ENCODE data around the gene MYBBP1A. TPM values are rescaled to one million over a fixed set of nuclear protein-coding genes. Genes with fewer than 3 reads are reported as not detected.

The MYBBP1A gene
- total RNA-seq, 2 donors from 2014 or later, result 21.4 to 58.7 TPM

- no peak for DNase-seq
- Histone ChIP-seq H3K9ac (ENCODE audit: low read depth in 2 of 2, low read length in 2 of 2) (peak overlapping the region in 1 of 2 donors; percentile 12), H3K27me3 (peaks cover 10% of the 10 kb centered on the region), H3K27ac (no peak overlapping the region), H3K36me3 (no peaks in the 10 kb centered on the region), H3K4me3 (no peak overlapping the region), H3K4me1 (peaks cover 4% of the 10 kb centered on the region), H3K9me3 (no peaks in the 10 kb centered on the region)
- intact Hi-C loops (cut with DNase I), result no loop called here
- TF ChIP-seq CTCF (IDR thresholded peaks at IDR 0.05), result no peak
Measured at GRCh38 chr17:4501295-4501949, 53.8 kb downstream of the MYBBP1A start.

DNA sequence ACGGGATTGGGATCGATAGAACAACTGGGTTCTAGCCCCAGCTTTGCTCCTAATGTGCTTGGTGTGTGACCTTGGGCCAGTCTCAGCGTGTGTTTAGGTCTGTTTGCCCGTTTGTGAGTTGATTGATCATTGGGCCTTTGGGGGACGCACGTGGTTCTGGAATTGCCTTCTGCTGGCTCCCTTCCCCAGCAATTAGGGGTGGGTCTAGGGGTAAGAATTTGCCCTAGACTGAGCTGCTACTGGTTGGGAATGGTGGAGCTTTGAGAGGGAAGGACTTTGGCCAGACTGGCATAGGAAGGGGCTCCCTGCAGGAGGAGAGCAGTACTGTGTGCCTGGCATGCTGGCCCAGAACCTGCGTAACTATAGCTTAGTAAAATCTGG, 55.0 kb downstream of the MYBBP1A start:
- Histone ChIP-seq H3K9me3 (no peaks in the 10 kb centered on the region), H3K4me3 (peak overlapping the region; percentile 43), H3K4me1 (peaks cover 4% of the 10 kb centered on the region), H3K27ac (peak overlapping the region; percentile 12), H3K27me3 (peaks cover 10% of the 10 kb centered on the region), H3K9ac (ENCODE audit: low read depth in 2 of 2, low read length in 2 of 2) (peak overlapping the region; percentile 24 to 34), H3K36me3 (no peaks in the 10 kb centered on the region)
- intact Hi-C loops (cut with DNase I), result no loop called here
- no peak for TF ChIP-seq CTCF (IDR thresholded peaks at IDR 0.05)
- DNase-seq, result no peak

DNA sequence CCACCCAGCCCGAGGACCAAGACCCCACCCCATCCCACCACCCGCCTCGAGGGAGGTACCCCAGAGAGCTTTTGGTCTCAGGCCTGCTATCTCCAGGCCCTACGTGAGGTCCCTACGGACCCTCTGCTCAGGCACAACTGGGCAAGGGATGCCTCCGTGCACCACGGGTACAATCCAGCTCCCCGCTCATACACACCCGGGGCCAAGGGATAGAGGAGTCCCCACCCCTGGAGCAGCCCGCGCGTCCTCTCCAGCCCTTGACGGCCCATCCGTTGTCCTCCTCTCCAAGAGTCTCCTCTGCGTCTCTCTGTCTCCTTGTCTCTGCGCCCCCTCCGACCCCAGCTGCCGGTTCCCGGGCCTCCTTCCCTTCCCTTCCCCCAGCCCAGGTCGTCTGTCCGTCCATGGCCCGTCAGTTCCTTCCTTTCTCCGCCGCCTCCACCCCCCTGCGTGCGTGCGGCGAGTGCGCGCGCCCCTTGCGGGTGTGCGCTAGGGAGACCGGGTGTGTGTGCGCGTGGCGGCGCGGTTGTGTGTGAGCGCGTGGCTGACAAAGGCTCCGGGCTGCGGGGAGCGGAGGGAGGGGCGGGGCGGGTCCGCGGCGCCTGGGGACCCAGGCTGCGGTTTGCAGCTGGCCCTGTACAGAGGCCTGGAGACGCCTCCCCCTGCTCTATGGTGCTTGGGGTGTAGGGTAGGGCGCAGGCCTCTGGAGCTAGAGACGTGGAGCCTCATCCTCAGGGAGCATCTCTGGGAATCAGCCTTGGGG, 55.6 kb downstream of the MYBBP1A start:
- no peak for DNase-seq
- H3K9ac ChIP-seq (ENCODE audit: low read depth in 2 of 2, low read length in 2 of 2), result peak overlapping the region; percentile 34 to 66
- no peaks in the 10 kb centered on the region for H3K9me3 ChIP-seq
- no peaks in the 10 kb centered on the region for H3K36me3 ChIP-seq
- H3K27me3 ChIP-seq, result peaks cover 10% of the 10 kb centered on the region
- H3K27ac ChIP-seq, result peak overlapping the region; percentile 12
- intact Hi-C loops (cut with DNase I), result no loop called here
- peak overlapping the region; percentile 43 for H3K4me3 ChIP-seq
- TF ChIP-seq CTCF (IDR thresholded peaks at IDR 0.05), result no peak
- H3K4me1 ChIP-seq, result peaks cover 4% of the 10 kb centered on the region

DNA sequence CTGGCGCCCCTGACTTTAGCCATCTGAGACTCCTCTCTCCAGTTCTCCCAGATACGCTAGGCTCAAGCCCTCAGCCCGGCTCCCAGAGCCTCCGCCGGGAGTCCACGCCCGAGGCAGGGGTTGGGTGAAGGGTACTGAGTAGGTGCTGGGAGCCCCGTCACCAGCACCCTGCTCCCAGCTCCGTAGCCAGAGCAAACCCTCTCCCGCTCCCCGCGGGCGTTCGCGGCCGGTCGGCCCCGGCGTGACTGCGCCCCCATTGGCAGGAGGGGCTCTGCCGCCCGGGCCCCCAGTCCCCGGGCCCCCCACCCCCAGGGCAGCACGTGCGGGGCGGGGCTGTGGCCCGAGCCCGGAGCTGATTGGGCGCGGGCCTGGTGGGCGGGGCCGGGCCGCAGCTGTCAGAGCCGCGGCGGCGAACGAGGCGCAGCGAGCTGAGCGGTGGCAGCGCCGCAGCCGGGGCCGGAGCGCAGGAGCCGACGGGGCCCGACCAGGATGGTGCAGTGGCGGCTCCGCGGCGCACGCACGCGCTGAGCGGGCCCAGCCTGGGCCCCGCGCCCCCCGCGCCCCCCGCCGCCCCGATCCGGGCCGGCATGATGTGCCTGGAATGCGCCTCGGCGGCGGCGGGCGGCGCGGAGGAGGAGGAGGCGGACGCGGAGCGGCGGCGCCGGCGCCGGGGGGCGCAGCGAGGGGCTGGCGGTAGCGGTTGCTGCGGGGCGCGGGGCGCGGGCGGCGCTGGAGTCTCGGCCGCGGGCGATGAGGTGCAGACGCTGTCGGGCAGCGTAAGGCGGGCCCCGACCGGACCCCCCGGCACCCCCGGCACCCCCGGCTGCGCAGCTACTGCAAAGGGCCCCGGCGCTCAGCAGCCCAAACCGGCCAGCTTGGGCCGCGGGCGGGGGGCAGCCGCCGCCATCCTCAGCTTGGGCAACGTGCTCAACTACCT, 56.5 kb downstream of the MYBBP1A start, which contains the start of gene SPNS2:
Gene SPNS2 (plus strand): TSS at position 421 of the 937 bp plus-strand sequence. CDS start 167 bp downstream, at position 588.
- peak within 1 kb of the TSS; percentile 34 to 66 for H3K9ac ChIP-seq (ENCODE audit: low read depth in 2 of 2, low read length in 2 of 2)
- TF ChIP-seq CTCF (IDR thresholded peaks at IDR 0.05), result no peak
- H3K27ac ChIP-seq, result no peak within 1 kb of the TSS

More for the DNA sequence above, 56.5 kb downstream of the MYBBP1A start, which contains the start of gene SPNS2:
- intact Hi-C loops (cut with DNase I), result no loop called here
- DNase-seq, result peak; percentile 65
- H3K4me3 ChIP-seq, result peak within 1 kb of the TSS; percentile 43
- no peaks in the 10 kb centered on the region for H3K9me3 ChIP-seq
- H3K36me3 ChIP-seq, result no peaks in the 10 kb centered on the region
- peaks cover 10% of the 10 kb centered on the region for H3K27me3 ChIP-seq
- H3K4me1 ChIP-seq, result peaks cover 4% of the 10 kb centered on the region

Measured in colonic mucosa (tissue), 4 donors.